Measurements from ENCODE around the gene TEX53.

Gene TEX53

DNA sequence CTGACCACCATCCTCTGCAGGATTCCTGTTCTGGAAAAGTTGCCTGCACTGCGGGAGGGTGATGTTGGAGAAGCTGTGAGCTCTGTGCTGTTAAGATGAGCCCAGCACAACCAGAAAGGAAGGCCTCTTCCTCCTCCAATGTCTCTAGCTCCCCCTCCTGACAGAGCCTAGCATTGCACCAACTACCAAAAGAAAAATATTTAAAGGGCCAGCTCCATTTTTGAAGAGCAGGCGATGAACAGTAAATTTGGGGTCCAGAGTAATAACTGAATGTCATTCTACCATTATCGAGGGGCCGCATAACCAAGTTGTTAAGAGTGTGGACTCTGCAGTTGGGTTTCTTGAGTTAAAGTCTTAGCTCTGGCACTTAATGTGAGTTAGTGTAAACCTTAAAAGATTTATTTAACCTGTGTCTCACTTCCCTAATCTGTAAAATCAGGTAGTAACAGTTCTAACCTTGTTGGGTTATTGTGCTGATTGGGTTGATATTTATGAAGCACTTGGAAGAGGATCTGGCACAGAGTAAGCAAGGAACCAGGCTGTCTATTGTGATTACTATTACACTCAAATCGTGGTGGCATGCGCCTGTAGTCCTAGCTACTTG, 3.9 kb downstream of the TEX53 start:
- no peak for TF ChIP-seq POLR2A (IDR thresholded peaks at IDR 0.05; ENCODE audit: low read depth, low read length)
- TF ChIP-seq TAF1 (IDR thresholded peaks at IDR 0.05; ENCODE audit: low read depth, low read length): no peak
- TF ChIP-seq SPI1 (IDR thresholded peaks at IDR 0.05; ENCODE audit: low read depth, low read length): peak; percentile 66
- TF ChIP-seq POU2F2 (IDR thresholded peaks at IDR 0.05; ENCODE audit: low read depth, low read length): no peak
- peak; percentile 57 for DNase-seq (ENCODE audit: insufficient read length, low spot score)
- no peak for FAIRE-seq

DNA sequence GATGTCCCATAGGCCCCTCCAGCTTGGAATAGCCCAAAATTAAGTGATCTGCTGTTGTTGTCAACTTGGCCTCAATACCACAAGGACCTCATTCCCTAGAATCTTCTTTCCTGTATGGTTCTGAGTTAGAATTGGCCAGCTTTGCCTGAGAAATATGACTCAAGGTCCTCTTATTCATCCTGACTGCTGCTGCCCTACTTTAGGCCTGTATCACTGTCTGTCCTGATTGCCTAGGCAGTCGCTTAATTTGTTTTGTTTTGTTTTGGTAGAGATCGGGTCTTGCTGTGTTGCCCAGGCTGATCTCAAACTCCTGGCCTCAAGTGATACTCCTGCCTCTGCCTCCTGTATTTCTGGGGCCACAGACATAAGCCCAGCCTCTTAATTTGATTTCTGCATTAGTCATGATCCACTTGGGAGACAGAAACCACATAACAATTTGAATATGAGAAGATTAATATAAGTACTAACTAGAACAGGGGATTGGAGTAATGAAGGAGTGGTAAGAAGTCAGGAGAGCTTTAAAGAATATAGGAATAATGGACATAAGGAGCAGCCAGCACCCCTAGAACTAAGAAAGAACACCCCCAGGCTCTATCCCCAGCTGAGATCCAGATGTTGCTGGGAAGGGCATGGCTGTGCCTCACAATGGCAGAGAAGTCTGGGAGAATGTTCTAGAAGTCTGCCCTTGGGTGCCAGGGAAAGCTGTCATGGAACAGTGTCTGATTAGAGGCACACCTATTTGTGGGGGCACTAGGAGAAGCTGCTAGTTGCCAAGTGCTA, 4.6 kb downstream of the TEX53 start:
- TF ChIP-seq POLR2AphosphoS5 (IDR thresholded peaks at IDR 0.05; ENCODE audit: low read depth, low read length) (no peak; the same call in 1 of the 2 replicates), PAX5 (IDR thresholded peaks at IDR 0.05; ENCODE audit: insufficient read depth, low read length, severe bottlenecking) (no peak), POU2F2 (IDR thresholded peaks at IDR 0.05; ENCODE audit: low read depth, low read length) (no peak), POLR2A (IDR thresholded peaks at IDR 0.05; ENCODE audit: low read depth, low read length) (no peak), SPI1 (IDR thresholded peaks at IDR 0.05; ENCODE audit: low read depth, low read length) (no peak), TAF1 (IDR thresholded peaks at IDR 0.05; ENCODE audit: low read depth, low read length) (no peak)
- DNase-seq (ENCODE audit: insufficient read length, low spot score): no peak
- FAIRE-seq: no peak

DNA sequence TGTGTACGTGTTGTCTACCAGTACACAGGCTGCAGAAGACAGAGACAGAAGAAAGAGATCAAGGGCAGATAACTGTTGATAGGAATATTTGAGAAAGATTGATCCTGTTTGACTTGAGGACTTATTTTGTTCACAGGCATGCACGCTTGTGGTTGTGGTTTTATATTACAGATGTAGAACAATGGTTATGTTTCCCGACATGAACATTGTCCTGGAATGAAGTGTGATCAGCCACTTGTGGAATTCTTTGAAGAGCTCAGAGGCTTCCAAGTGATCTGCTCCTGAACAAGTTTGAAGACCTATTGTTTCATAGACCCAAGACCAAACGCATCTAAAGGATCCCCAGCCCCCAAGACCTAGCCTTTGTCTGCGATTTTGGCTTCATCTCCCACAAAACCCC, 13.7 kb downstream of the TEX53 start:
- no peak for DNase-seq (ENCODE audit: insufficient read length, low spot score)
- FAIRE-seq: no peak
- TF ChIP-seq POLR2A (IDR thresholded peaks at IDR 0.05; ENCODE audit: low read depth, low read length) (no peak), SPI1 (IDR thresholded peaks at IDR 0.05; ENCODE audit: low read depth, low read length) (no peak), TAF1 (IDR thresholded peaks at IDR 0.05; ENCODE audit: low read depth, low read length) (no peak)

DNA sequence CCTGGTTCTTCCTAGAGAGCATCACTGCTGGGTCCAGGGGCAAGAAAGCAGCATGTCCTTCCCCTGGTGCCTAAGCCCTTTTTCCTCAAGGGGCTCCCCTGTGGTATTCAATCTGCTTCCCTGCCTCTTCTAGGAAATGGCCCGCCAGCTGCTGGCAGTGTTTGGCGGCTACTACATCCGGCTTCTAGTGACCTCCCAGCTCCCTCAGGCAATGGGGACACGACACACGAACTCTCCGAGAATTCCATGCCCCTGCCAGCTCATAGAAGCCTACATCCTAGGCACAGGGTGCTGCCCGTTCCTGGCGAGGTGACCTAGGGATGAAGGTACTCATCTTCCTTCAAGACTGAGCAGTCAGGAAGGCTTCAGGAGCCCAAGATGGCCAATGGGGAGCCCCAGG, 14.6 kb downstream of the TEX53 start:
- DNase-seq (ENCODE audit: insufficient read length, low spot score): no peak
- TF ChIP-seq TAF1 (IDR thresholded peaks at IDR 0.05; ENCODE audit: low read depth, low read length) (no peak), POLR2AphosphoS5 (IDR thresholded peaks at IDR 0.05; ENCODE audit: low read depth, low read length) (no peak), SPI1 (IDR thresholded peaks at IDR 0.05; ENCODE audit: low read depth, low read length) (no peak), POU2F2 (IDR thresholded peaks at IDR 0.05; ENCODE audit: low read depth, low read length) (no peak), POLR2A (IDR thresholded peaks at IDR 0.05; ENCODE audit: low read depth, low read length) (no peak), PAX5 (IDR thresholded peaks at IDR 0.05; ENCODE audit: insufficient read depth, low read length, severe bottlenecking) (no peak)
- no peak for FAIRE-seq

DNA sequence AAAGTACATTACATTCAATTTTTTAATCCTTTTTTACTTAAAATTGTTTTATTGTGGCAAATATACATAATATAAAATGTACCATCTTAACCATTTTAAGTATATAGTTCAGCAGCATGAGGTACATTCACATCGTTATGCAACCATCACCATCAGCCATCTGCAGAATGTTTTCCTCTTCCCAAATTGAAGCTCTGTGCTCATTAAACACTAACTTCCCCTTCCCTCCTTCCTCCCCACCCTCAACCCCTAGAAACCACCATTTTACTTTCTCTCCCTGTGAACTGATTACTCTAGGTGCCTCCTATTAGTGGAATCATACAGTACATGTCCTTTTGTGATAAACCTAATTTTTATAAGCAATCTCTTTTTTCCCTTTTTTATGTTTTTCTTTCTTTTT, 15.6 kb downstream of the TEX53 start:
- TF ChIP-seq POLR2A (IDR thresholded peaks at IDR 0.05; ENCODE audit: low read depth, low read length) (no peak), PAX5 (IDR thresholded peaks at IDR 0.05; ENCODE audit: insufficient read depth, low read length, severe bottlenecking) (no peak), POU2F2 (IDR thresholded peaks at IDR 0.05; ENCODE audit: low read depth, low read length) (no peak), SPI1 (IDR thresholded peaks at IDR 0.05; ENCODE audit: low read depth, low read length) (no peak), TAF1 (IDR thresholded peaks at IDR 0.05; ENCODE audit: low read depth, low read length) (no peak), POLR2AphosphoS5 (IDR thresholded peaks at IDR 0.05; ENCODE audit: low read depth, low read length) (no peak)
- DNase-seq (ENCODE audit: insufficient read length, low spot score): no peak
- FAIRE-seq: no peak

DNA sequence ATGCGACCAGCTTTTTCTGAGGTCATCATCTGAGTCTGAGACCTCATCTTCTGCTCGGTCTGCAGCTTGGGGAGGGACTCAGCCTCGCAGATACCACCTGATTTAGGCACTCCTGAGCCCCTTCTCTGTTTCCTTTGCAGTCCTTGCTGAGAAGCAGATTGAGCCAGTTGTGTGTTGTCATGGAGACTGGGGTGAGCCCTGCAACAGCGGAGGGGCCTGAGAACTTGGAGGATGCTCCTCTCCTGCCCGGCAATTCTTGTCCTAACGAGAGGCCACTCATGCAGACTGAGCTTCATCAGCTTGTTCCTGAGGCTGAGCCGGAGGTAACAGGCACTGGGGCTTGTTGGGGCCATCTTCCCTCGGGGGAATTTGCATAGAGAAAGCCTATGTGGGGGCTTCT, 19.2 kb downstream of the TEX53 start:
- DNase-seq (ENCODE audit: insufficient read length, low spot score) (no peak), FAIRE-seq (no peak)
- TF ChIP-seq PAX5 (IDR thresholded peaks at IDR 0.05; ENCODE audit: insufficient read depth, low read length, severe bottlenecking) (no peak), POLR2A (IDR thresholded peaks at IDR 0.05; ENCODE audit: low read depth, low read length) (no peak), SPI1 (IDR thresholded peaks at IDR 0.05; ENCODE audit: low read depth, low read length) (no peak), POLR2AphosphoS5 (IDR thresholded peaks at IDR 0.05; ENCODE audit: low read depth, low read length) (no peak), TAF1 (IDR thresholded peaks at IDR 0.05; ENCODE audit: low read depth, low read length) (no peak), POU2F2 (IDR thresholded peaks at IDR 0.05; ENCODE audit: low read depth, low read length) (no peak)

DNA sequence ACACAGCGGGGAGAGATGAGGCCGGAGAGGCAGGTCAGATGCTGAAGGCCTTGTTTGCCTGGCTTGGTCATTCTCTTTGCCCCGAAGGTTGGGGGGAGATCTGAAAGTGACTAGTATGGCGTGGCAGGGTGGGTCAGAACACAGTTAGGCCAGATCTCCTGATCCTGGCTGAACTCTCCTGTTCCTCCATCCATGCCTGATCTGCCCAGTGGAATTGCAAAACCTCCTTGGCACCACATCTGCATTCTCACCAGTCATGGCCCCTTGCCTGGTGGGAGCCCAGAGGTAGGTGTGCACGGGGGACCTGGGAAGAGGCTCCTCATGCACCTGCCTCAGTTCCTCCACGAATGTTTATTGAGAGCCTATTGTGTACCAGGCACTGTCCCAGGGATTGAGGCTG, 23.2 kb downstream of the TEX53 start:
- no peak for TF ChIP-seq SPI1 (IDR thresholded peaks at IDR 0.05; ENCODE audit: low read depth, low read length)
- TF ChIP-seq PAX5 (IDR thresholded peaks at IDR 0.05; ENCODE audit: insufficient read depth, low read length, severe bottlenecking): no peak
- TF ChIP-seq POU2F2 (IDR thresholded peaks at IDR 0.05; ENCODE audit: low read depth, low read length): no peak
- no peak for TF ChIP-seq TAF1 (IDR thresholded peaks at IDR 0.05; ENCODE audit: low read depth, low read length)
- no peak for TF ChIP-seq POLR2AphosphoS5 (IDR thresholded peaks at IDR 0.05; ENCODE audit: low read depth, low read length)
- no peak for TF ChIP-seq POLR2A (IDR thresholded peaks at IDR 0.05; ENCODE audit: low read depth, low read length)
- no peak for DNase-seq (ENCODE audit: insufficient read length, low spot score)
- no peak for FAIRE-seq

DNA sequence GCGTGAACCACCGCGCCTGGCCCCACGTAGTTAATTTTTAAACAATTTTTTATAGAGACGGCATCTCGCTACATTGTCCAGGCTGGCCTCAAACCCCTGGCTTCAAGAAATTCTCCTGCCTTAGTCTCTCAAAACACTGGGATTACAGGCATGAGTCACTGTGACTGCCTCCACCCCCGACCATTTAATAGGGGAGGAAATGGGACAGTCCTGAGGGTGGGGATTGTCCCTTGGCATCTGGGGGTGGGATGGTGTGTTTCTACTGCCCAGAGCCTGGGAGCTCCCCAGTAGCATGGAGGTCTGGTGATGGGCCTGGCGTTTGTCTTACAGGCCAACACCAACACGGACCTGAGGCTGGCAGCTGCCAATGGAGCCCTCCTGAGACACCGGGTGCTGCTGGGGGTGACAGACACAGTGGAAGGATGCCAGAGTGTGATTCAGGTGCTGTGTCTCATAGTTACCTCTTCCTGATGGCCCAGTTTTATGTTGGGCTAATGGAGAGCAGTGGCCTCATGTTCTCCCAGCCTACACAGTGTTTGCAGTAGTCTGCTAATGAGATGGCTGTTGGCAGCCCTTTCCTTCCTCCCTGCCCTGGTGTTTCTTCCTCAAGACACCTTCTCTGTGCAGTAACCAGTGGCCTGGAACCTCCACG, 24.0 kb downstream of the TEX53 start:
- no peak for FAIRE-seq
- no peak for DNase-seq (ENCODE audit: insufficient read length, low spot score)
- TF ChIP-seq TAF1 (IDR thresholded peaks at IDR 0.05; ENCODE audit: low read depth, low read length) (no peak), POU2F2 (IDR thresholded peaks at IDR 0.05; ENCODE audit: low read depth, low read length) (no peak), POLR2A (IDR thresholded peaks at IDR 0.05; ENCODE audit: low read depth, low read length) (no peak), POLR2AphosphoS5 (IDR thresholded peaks at IDR 0.05; ENCODE audit: low read depth, low read length) (no peak), SPI1 (IDR thresholded peaks at IDR 0.05; ENCODE audit: low read depth, low read length) (no peak), PAX5 (IDR thresholded peaks at IDR 0.05; ENCODE audit: insufficient read depth, low read length, severe bottlenecking) (no peak)

DNA sequence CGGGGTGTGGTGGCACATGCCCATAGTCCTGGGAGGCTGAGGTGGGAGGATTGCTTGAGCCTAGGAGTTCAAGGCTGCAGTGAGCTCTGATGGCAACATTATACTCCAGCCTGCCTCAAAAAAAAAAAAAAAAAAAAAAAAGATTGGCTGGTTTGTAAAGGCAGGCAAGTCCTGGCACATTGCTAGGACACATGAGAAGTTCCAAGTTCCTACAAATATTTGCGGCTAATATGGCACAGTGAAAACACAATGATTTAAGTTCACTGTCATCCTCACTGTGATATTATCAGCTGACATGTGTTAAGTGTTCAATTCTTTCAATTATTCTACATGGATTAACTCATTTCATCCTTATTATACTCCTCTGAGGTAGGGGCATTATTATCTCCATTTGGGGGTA, 26.4 kb downstream of the TEX53 start:
- FAIRE-seq: no peak
- no peak for DNase-seq (ENCODE audit: insufficient read length, low spot score)
- no peak for TF ChIP-seq POLR2AphosphoS5 (IDR thresholded peaks at IDR 0.05; ENCODE audit: low read depth, low read length)

Measured in GM12891 (cell line).